ENCODE measurements around the gene CTBP2. TPM values are rescaled to one million over a fixed set of nuclear protein-coding genes. Genes with fewer than 3 reads are reported as not detected.
A peak's percentile ranks its signal among the peaks of the same experiment; 100 is the strongest.

Gene CTBP2
- total RNA-seq, 8 experiments from 2014 or later: 29.4 to 90.0 (median 44.8) TPM

DNA sequence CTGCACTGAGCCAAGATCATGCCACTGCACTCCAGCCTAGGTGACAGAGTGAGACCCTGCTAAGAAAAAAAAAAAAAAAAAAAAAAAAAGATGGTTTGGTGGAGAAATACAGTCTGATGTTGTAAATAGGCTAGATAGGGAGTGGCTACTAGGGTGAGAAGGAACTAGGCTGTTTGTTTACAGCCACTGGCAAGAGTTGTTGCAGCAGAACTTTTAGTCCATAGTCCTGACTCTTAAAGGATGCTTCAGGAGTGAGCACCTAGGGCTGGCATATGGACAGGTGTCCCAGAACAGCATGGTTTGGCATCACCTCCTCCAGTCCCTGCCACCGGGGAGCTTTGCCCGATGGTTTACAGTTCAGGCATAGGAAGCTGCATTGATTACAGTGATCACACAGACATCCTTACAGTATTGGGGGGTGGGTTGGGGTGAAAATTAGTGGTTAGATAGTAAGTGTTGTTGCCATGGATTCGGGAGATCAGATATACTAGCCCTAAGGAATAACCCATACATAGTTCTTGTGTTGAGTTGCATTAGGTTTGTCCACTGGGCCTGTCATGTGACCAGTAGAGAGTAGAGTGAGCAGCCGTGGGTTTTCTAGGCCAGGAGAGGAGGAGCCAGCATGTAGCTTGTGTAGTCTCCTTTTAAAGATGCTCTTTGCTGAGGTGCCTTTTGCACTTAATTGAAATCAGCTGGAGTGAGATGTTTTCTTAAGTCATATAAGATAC, 182.6 kb downstream of the CTBP2 start:
- peak; percentile 41 to 77 (median 64) for ATAC-seq (replicated peaks in 6 of 8)
- Histone ChIP-seq H3K4me1 (replicated peaks in 1 of 2) (peaks cover 8 to 10% of the 10 kb centered on the region in 2 donors), H3K4me3 (no peak overlapping the region), H3K27ac (peak overlapping the region in 1 of 2 donors; percentile 46)
- 68 to 100% (median 82%) methylated on average over 1 to 3 of the region's 4 CpGs; no CpG with 5 or more reads in 6 of the 10 experiments for WGBS, 10 experiments
- in situ Hi-C loops (cut with MboI; ENCODE audit: low pct_unique_long_range_greater_than_20kb in 2 of 9, low sequenced_read_pairs in 9 of 9, unreplicated experiment in 9 of 9): no loop called here

- Histone ChIP-seq H3K4me1 (replicated peaks in 1 of 2) (peaks cover 8 to 10% of the 10 kb centered on the region in 2 donors), H3K4me3 (no peak overlapping the region), H3K27ac (no peak overlapping the region)
- in situ Hi-C loops (cut with MboI; ENCODE audit: low pct_unique_long_range_greater_than_20kb in 2 of 9, low sequenced_read_pairs in 9 of 9, unreplicated experiment in 9 of 9): no loop called here
- 92 to 100% (median 100%) methylated on average over 1 to 3 of the region's 3 CpGs; no CpG with 5 or more reads in 3 of the 10 experiments for WGBS, 10 experiments
- no peak for ATAC-seq (replicated peaks in 6 of 8)
These were observed 183.2 kb downstream of the CTBP2 start for GRCh38 chr10:124977161-124977560.

DNA sequence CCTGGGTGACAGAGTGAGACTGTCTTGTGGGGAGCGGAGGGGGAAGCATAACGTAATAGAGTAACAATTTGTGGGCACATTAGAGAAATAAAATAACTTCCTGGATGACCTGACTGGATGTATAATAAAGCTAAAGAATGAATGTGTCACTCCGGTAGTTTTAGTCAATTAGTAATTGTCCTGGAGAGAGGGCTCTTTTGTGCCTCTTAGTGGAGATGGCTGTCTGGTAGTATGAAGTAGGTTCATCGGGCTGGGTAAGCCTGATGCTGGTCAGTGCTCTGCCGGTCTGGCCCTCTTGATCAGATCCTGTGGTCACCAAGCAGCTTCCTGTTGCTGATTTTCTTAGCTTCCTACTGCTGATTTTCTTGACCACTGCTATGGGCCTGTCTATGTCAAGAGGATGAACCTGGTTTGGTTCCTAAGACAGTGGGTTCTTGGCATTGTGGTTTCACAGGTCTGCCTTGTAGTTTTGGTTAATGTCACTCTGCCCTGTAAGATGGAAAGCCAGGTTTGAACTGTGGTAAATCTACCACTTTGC, 184.3 kb downstream of the CTBP2 start:
- Histone ChIP-seq H3K27ac (no peak overlapping the region), H3K4me3 (no peak overlapping the region), H3K4me1 (replicated peaks in 1 of 2) (peaks cover 8 to 10% of the 10 kb centered on the region in 2 donors)
- no peak for ATAC-seq (replicated peaks in 6 of 8)
- in situ Hi-C loops (cut with MboI; ENCODE audit: low pct_unique_long_range_greater_than_20kb in 2 of 9, low sequenced_read_pairs in 9 of 9, unreplicated experiment in 9 of 9): no loop called here
- 84 to 100% (median 94%) methylated on average over 1 to 5 of the region's 5 CpGs; no CpG with 5 or more reads in 1 of the 10 experiments for WGBS, 10 experiments

- Histone ChIP-seq H3K4me1 (replicated peaks in 1 of 2) (peaks cover 8 to 10% of the 10 kb centered on the region in 2 donors), H3K4me3 (no peak overlapping the region), H3K27ac (no peak overlapping the region)
- no peak for ATAC-seq (replicated peaks in 6 of 8)
- in situ Hi-C loops (cut with MboI; ENCODE audit: low pct_unique_long_range_greater_than_20kb in 2 of 9, low sequenced_read_pairs in 9 of 9, unreplicated experiment in 9 of 9): no loop called here
- 80 to 100% (median 95%) methylated on average over 1 to 5 of the region's 5 CpGs for WGBS, 10 experiments
These were observed 186.2 kb downstream of the CTBP2 start for GRCh38 chr10:124974131-124974530.

GRCh38 chr10:124972637-124973036, 187.7 kb downstream of the CTBP2 start:
- Histone ChIP-seq H3K27ac (no peak overlapping the region), H3K4me3 (no peak overlapping the region), H3K4me1 (replicated peaks in 1 of 2) (no peaks in the 10 kb centered on the region)
- in situ Hi-C loops (cut with MboI; ENCODE audit: low pct_unique_long_range_greater_than_20kb in 2 of 9, low sequenced_read_pairs in 9 of 9, unreplicated experiment in 9 of 9): no loop called here
- no peak for ATAC-seq (replicated peaks in 6 of 8)
- 68 to 100% (median 97%) methylated on average over 3 to 7 of the region's 7 CpGs; no CpG with 5 or more reads in 1 of the 10 experiments for WGBS, 10 experiments

GRCh38 chr10:124971276-124971675, 189.1 kb downstream of the CTBP2 start:
- WGBS, 10 experiments: 0 to 88% (median 53%) methylated on average over 1 to 2 of the region's 2 CpGs; no CpG with 5 or more reads in 1 of the 10 experiments
- no peaks in the 10 kb centered on the region for H3K4me1 ChIP-seq (replicated peaks in 1 of 2)
- peak in 1 of 8 experiments; percentile 22 for ATAC-seq (replicated peaks in 6 of 8)
- H3K27ac ChIP-seq: no peak overlapping the region
- no peak overlapping the region for H3K4me3 ChIP-seq
- in situ Hi-C loops (cut with MboI; ENCODE audit: low pct_unique_long_range_greater_than_20kb in 2 of 9, low sequenced_read_pairs in 9 of 9, unreplicated experiment in 9 of 9): no loop called here

- 80 to 100% (median 93%) methylated on average over 1 to 2 of the region's 2 CpGs; no CpG with 5 or more reads in 5 of the 10 experiments for WGBS, 10 experiments
- Histone ChIP-seq H3K27ac (no peak overlapping the region), H3K4me3 (no peak overlapping the region), H3K4me1 (replicated peaks in 1 of 2) (no peaks in the 10 kb centered on the region)
- in situ Hi-C loops (cut with MboI; ENCODE audit: low pct_unique_long_range_greater_than_20kb in 2 of 9, low sequenced_read_pairs in 9 of 9, unreplicated experiment in 9 of 9): no loop called here
- ATAC-seq (replicated peaks in 6 of 8): no peak
These were observed 193.1 kb downstream of the CTBP2 start for GRCh38 chr10:124967255-124967654.

DNA sequence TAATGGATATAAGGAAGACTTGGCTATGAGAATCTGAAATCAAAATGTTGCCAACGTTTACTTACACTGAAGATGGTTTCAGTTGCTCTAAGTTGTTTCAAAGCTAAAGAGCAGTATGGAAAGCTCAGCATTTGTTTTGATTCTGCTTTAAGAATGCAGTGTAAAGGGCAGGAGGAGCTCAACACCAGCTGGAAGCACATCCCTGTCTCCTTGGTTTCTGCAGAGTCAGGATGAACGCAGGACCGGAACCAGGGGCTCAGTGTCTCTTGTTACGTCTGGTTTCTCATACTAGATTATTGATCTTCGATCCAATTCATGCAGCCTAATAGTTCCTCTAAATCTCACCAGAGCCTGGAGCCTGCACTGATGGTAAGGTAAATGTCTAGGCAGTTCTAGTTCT, 194.4 kb downstream of the CTBP2 start:
- no peak overlapping the region for H3K4me3 ChIP-seq
- ATAC-seq (replicated peaks in 6 of 8): peak in 1 of 8 experiments; percentile 62
- WGBS, 10 experiments: 52 to 100% (median 74%) methylated on average over 1 to 5 of the region's 5 CpGs; no CpG with 5 or more reads in 2 of the 10 experiments
- H3K4me1 ChIP-seq (replicated peaks in 1 of 2): no peaks in the 10 kb centered on the region
- in situ Hi-C loops (cut with MboI; ENCODE audit: low pct_unique_long_range_greater_than_20kb in 2 of 9, low sequenced_read_pairs in 9 of 9, unreplicated experiment in 9 of 9): no loop called here
- no peak overlapping the region for H3K27ac ChIP-seq

GRCh38 chr10:124963866-124964720, 196.3 kb downstream of the CTBP2 start:
- in situ Hi-C loops (cut with MboI; ENCODE audit: low pct_unique_long_range_greater_than_20kb in 2 of 9, low sequenced_read_pairs in 9 of 9, unreplicated experiment in 9 of 9): no loop called here
- no peak overlapping the region for H3K27ac ChIP-seq
- no peak overlapping the region for H3K4me3 ChIP-seq
- no peak for ATAC-seq (replicated peaks in 6 of 8)
- 77 to 100% (median 91%) methylated on average over 3 to 7 of the region's 7 CpGs for WGBS, 10 experiments
- no peaks in the 10 kb centered on the region for H3K4me1 ChIP-seq (replicated peaks in 1 of 2)

DNA sequence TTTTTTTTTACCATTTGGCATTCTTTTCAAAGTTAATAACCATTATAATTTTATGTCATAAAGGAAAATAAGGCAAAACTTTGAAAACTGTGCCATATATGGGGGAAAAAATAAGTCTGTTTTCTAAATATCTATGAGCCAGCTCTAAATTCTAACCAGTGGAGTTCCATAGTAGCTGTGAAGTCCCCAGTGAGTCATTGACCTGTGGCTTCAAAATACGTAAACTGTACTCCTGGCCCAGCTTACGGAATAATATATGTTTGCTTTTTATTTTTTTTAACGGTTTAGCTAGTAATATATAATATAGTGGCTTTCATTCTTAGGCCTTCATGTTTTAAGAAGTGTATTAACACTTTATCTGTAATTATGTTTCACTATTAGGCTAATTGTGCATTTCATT, 197.9 kb downstream of the CTBP2 start:
- no peak overlapping the region for H3K4me3 ChIP-seq
- WGBS, 10 experiments: 60 to 100% (median 89%) methylated on average over 1 to 3 of the region's 3 CpGs
- H3K27ac ChIP-seq: no peak overlapping the region
- H3K4me1 ChIP-seq (replicated peaks in 1 of 2): no peaks in the 10 kb centered on the region
- in situ Hi-C loops (cut with MboI; ENCODE audit: low pct_unique_long_range_greater_than_20kb in 2 of 9, low sequenced_read_pairs in 9 of 9, unreplicated experiment in 9 of 9): no loop called here
- no peak for ATAC-seq (replicated peaks in 6 of 8)

DNA sequence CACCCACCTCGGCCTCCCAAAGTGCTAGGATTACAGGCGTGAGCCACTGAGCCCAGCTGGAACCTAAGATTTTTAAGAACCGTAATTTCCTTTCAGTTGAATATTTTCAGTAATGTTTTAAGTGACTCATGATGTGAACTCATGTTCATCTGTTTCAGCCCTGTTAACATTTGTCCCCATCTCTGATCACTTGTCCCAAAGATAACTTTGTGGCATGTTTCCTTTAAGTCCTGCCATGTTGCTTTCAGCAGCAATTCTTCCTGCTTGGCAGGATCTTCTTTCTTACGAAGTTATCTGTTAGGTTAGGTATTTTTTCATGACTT, 199.2 kb downstream of the CTBP2 start:
- H3K27ac ChIP-seq: no peak overlapping the region
- ATAC-seq (replicated peaks in 6 of 8): no peak
- no peaks in the 10 kb centered on the region for H3K4me1 ChIP-seq (replicated peaks in 1 of 2)
- in situ Hi-C loops (cut with MboI; ENCODE audit: low pct_unique_long_range_greater_than_20kb in 2 of 9, low sequenced_read_pairs in 9 of 9, unreplicated experiment in 9 of 9): no loop called here
- 16 to 100% (median 80%) methylated on average over 1 to 4 of the region's 4 CpGs; no CpG with 5 or more reads in 1 of the 10 experiments for WGBS, 10 experiments
- H3K4me3 ChIP-seq: no peak overlapping the region

- in situ Hi-C loops (cut with MboI; ENCODE audit: low pct_unique_long_range_greater_than_20kb in 2 of 9, low sequenced_read_pairs in 9 of 9, unreplicated experiment in 9 of 9): no loop called here
- Histone ChIP-seq H3K27ac (no peak overlapping the region), H3K4me3 (no peak overlapping the region), H3K4me1 (replicated peaks in 1 of 2) (peaks cover 5 to 6% of the 10 kb centered on the region in 2 donors)
- 83 to 100% (median 100%) methylated on average over 1 to 3 of the region's 3 CpGs; no CpG with 5 or more reads in 4 of the 10 experiments for WGBS, 10 experiments
- no peak for ATAC-seq (replicated peaks in 6 of 8)
These were observed 200.8 kb downstream of the CTBP2 start for GRCh38 chr10:124959564-124959963.

DNA sequence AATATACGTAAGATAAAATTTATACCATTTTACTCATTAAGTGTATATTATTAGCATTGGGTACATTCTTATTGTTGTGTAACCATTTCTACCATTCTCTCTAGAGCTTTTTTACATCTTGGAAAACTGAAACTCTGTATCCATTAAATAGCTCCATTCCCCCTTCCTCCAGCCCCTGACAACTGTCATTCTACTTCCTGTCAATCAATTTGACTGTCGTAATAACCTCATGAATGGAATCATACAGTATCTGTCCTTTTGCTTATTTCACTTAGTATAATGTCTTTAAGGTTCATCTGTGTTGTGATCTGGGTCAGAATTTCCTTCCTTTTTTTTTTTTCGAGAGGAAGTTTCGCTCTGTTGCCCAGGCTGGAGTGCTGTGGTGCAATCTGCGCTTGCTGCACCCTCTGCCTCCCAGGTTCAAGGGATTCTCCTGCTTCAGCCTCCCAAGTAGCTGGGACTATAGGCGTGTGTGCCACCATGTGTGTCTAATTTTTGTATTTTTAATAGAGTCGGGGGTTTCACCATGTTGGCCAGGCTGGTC, 202.9 kb downstream of the CTBP2 start:
- no peak overlapping the region for H3K27ac ChIP-seq
- in situ Hi-C loops (cut with MboI; ENCODE audit: low pct_unique_long_range_greater_than_20kb in 2 of 9, low sequenced_read_pairs in 9 of 9, unreplicated experiment in 9 of 9): no loop called here
- no peak for ATAC-seq (replicated peaks in 6 of 8)
- H3K4me3 ChIP-seq: no peak overlapping the region
- peaks cover 5 to 6% of the 10 kb centered on the region in 2 donors for H3K4me1 ChIP-seq (replicated peaks in 1 of 2)
- 88 to 100% (median 100%) methylated on average over 1 to 4 of the region's 7 CpGs; no CpG with 5 or more reads in 1 of the 10 experiments for WGBS, 10 experiments
